HG02763 (cell line): ENCODE measurements around the gene EFNA1.
A peak's percentile ranks its signal among the peaks of the same experiment; 100 is the strongest.

Source experiments
- ATAC-seq: cut with Tn5 transposase; IDR thresholded peaks from one replicate; pipeline ENCODE4 v1.9.1; 2021; ENCODE audit warnings: mild to moderate bottlenecking, moderate library complexity; ENCODE audit not compliant: unreplicated experiment

The EFNA1 gene

GRCh38 chr1:155123801-155124200 lies 3.9 kb upstream of the EFNA1 start:
- no peak for ATAC-seq

GRCh38 chr1:155124503-155125463 lies 2.9 kb upstream of the EFNA1 start:
- no peak for ATAC-seq

DNA sequence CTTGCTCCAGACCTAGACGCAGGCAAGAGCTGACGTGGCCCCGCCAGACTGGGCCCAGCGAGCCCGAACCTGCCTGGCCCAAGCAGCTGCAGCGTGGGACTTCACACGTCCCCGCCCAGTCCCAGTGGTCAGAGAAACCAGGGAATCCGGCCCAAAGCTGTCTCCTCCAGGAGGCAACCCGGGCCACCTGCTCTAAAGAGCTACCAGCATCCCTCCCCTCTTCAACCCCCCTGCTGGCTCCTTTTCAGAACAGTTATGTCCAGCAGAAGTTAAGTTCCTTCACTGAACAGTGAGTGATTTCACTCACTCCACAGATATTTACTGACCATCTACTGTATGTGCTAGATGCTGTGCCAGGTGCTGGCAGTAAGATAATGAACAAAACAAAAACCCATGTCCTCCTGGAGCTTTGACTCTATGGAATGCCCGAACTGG lies 2.1 kb upstream of the EFNA1 start:
- no peak for ATAC-seq

GRCh38 chr1:155125946-155126555 lies 1.6 kb upstream of the EFNA1 start:
- no peak for ATAC-seq

DNA sequence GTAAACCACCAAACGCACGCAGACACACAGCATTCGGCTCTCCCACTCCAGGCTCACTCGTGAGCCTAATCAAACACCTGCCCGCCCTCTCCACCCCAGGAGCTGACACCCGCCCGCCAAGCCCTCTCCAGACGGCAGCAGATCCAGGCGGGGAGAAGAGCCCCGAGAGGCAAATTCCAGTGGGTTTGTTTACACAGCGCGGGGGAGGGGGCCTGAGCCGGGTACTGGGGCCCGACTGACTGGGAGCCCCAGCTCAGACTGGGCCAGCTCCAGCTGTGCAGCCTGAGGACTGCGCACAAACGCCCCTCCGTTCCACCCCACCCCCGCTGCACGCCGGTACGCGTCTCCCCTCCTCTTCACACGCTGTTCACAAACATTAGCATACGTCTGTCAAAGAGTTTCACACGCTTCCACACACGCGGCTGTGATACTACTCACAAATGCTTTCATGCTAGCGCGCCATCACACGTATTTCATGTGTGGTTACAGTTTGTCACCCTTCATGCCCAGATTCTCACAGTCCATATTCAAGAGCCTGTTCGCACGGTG lies 1.0 kb upstream of the EFNA1 start:
- no peak for ATAC-seq

DNA sequence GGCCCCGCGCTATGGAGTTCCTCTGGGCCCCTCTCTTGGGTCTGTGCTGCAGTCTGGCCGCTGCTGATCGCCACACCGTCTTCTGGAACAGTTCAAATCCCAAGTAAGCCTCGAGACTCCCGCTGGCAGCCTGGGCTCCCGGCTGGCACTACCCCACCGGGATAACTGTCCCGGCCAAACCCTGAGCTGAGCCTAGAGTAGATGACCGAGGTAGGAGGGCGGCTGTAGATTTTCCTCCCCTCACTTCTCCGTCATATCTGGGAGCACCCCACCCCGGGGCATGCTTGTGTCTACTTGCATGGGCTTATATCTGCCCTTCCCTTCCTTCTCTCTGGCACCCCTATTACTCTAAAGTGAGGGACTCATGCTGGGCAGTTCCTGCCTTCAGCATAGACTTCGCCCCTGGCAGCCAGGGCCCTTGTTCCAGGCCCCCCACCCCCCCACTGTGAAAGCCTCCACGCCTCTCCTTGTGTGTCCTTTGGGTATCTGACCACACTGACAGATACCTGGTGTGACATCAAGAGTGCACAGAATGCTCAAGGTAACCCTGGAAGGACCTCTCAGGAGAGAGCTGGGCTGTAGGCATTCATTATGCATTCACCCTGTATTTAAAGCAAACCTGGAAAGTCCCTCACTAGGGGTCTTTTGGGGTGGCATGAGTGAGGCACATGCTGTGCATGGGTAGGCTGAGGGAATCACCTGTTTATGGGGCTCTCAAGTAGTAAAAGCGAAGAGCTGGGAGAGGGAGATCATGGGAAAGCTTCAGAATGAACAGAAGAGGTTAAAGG lies 485 bp downstream of the EFNA1 start:
- no peak for ATAC-seq

DNA sequence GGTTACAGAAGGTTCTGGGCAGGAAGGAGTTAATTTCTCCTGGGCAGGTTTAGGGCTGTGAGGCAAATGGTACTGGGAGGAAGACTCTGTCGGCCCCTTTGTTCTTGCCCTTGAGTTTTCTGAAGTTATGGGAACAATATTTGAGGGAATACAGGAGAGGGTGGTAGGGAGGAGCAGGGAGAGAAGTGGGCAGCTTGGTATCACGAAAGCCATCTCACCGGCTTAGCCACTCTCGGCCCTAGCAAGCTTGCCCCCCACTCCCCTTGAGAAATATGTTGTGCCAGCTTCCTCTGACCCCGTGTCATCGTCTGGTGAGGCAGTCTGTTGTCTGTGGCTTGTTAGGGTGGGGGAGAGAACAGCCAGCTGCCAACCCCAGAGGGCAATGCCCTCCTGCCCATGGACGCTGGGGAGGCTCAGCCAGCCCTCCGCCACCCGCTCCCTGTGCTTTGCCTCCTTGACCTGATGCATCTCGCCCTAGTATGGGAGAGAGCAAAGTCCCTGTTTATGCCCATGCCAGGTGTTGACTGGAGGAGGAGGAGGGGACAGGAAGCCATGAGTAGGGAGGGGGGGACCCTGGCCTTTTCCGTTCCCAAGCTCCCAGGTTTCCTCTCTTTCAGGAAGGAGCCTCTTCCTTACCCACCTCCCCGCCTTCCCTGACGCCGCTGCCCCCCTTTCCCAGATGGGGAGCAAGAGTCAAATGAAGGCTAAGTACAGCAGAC lies 1.2 kb downstream of the EFNA1 start:
- ATAC-seq: no peak

GRCh38 chr1:155130272-155131006 lies 2.8 kb downstream of the EFNA1 start:
- no peak for ATAC-seq

DNA sequence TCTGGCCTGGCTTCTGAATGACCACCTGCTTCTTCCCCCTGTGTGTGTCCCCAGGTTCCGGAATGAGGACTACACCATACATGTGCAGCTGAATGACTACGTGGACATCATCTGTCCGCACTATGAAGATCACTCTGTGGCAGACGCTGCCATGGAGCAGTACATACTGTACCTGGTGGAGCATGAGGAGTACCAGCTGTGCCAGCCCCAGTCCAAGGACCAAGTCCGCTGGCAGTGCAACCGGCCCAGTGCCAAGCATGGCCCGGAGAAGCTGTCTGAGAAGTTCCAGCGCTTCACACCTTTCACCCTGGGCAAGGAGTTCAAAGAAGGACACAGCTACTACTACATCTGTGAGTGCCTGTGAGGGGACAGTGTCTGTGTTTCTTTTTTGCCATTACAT lies 3.6 kb downstream of the EFNA1 start:
- ATAC-seq: no peak

DNA sequence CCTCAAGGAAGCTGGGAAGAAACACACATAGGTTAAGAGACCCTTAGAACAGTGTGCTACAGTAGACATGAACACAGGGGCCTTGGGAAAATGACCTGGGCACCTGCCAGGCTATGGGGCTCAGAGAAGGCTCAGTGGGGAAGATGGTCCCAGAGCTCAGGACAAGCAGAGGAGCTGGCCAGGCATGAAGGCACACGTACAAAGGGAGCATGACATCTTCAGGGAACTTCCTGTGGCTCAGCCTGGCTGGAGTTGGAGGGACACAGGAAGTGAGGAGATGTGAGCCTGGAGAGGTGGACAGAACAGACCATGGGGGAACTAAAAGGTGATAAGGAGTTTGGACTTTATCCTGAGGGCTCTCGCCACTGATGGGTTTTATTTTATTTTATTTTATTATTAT lies 4.2 kb downstream of the EFNA1 start:
- ATAC-seq: no peak

DNA sequence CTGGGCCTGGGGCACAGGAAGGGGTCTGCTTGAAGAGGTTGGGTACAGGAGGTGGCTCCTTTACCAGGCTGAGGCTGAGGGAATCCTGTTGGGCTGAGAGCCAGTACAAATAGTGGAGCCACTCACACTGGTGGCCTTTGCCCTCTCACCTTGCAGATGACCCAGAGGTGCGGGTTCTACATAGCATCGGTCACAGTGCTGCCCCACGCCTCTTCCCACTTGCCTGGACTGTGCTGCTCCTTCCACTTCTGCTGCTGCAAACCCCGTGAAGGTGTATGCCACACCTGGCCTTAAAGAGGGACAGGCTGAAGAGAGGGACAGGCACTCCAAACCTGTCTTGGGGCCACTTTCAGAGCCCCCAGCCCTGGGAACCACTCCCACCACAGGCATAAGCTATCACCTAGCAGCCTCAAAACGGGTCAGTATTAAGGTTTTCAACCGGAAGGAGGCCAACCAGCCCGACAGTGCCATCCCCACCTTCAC lies 6.2 kb downstream of the EFNA1 start:
- no peak for ATAC-seq

- no peak for ATAC-seq
These were observed 6.6 kb downstream of the EFNA1 start for GRCh38 chr1:155134322-155134721.

GRCh38 chr1:155134880-155135414 lies 7.3 kb downstream of the EFNA1 start:
- no peak for ATAC-seq

DNA sequence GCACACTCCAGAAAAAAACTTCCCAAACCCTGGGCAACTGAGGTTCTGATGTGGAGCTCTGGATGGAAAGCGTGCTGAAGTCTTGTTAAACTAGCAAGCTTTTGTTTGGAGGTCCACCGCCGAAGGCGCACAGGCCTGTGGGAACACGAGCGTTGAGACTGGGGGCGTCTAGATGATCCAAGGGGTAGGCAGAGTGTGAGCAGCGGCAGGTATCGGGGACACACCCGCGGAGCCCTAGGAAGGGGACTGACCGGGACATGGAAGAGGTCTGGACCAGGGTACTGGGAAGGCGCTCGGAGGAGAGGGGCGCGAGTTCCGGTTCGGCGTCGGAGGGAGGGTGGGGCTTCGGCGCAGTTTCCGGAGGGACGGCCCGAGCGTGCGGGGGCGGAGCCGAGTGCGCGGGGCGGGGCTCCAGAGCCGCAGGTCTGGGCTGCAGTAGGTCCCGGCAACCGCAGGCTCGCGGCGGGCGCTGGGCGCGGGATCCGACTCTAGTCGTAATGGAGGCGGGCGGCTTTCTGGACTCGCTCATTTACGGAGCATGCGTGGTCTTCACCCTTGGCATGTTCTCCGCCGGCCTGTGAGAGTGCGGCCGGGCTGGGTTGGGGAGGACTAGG lies 7.8 kb downstream of the EFNA1 start, which contains the start of gene SLC50A1:
SLC50A1 (plus strand) TSS at position 438 of the 614 bp plus-strand sequence; CDS start at position 498, 60 bp downstream.
- ATAC-seq: peak; percentile 84

DNA sequence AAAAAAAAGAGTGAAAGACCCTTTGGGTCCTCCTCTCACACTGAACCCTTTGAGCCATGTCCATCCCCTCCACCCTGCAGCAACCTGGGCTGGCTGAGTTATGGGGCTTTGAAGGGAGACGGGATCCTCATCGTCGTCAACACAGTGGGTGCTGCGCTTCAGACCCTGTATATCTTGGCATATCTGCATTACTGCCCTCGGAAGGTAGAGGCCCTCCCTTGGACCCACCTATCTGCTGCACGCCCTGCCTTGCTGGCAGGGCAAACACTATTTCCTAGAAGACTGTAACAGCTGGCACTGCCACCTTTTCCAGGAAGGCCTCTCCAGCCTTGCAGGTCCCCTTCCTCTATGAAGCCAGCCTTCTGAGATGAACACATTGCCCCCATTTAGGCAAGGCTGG lies 9.1 kb downstream of the EFNA1 start:
- ATAC-seq: no peak

DNA sequence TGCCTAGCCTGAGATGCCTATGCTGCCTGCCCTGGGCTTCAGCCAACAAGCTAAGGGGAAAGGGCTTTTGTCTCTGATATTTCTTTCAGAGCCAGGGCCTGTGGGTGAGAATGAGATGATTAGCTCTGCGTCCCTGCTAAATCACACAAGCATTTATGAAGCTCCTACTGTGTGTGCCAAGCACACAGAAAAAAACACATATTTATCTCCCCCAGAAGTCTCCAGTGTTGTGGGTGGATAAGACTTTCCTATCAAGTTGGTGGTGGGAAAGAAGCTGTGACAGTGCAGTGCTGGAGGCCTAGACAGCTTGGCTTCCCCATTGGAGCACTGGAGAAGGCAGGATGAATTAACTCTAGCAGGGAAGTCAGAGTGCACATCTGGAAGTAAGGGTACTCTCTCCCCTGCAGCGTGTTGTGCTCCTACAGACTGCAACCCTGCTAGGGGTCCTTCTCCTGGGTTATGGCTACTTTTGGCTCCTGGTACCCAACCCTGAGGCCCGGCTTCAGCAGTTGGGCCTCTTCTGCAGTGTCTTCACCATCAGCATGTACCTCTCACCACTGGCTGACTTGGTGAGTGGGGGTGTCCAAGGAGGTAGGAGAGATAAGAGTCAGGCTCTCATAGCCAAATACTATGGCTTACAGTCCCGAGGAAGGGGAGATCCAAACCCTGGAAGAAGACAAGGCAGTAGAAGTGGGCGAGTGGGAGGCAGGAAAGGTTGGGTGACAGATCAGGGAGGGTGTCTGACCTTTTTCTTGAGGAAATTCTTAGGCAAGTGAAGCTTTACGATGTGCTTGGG lies 9.7 kb downstream of the EFNA1 start:
- ATAC-seq: no peak

DNA sequence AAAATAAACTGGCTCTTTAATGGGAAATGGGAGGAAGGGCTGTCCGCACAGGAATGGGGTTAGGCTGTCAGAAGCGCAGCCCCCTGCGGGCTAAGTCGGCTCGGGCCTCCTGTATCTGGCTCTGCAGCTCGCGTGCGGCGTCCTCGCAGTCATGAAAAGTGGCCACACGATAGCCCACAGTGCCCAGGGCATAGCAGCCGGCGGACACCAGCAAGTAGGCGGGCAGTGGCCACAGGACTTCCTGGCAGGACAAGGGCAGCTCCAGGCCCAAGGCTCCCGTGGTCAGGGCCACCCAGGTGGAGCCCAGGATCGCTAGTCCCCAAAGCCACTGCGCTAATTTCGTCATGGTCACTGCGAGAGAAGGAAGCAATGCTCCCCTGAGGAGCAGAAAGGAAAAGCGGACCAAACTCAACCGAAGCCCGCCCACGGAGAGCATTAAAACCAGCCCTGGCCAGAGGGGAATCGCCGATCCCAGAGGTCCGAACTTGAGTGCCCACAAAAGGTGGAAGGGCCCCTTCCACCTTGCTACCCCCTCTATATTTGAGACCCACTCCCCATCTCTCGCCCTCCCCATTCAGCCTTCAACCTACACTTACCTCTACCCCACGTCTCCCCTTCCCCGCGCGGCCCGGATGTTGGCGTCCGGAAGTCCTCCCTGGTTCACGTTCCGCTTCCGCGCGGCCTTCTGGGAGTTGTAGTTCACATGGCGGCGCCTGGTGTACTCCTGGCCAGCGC lies 12.4 kb downstream of the EFNA1 start, which contains the start of gene DPM3:
DPM3 (minus strand) TSS at position 637 of the 735 bp plus-strand sequence; CDS start at position 346, 291 bp downstream.
- peak; percentile 57 for ATAC-seq
